Measurements from ENCODE around the gene PRM1.

DNA sequence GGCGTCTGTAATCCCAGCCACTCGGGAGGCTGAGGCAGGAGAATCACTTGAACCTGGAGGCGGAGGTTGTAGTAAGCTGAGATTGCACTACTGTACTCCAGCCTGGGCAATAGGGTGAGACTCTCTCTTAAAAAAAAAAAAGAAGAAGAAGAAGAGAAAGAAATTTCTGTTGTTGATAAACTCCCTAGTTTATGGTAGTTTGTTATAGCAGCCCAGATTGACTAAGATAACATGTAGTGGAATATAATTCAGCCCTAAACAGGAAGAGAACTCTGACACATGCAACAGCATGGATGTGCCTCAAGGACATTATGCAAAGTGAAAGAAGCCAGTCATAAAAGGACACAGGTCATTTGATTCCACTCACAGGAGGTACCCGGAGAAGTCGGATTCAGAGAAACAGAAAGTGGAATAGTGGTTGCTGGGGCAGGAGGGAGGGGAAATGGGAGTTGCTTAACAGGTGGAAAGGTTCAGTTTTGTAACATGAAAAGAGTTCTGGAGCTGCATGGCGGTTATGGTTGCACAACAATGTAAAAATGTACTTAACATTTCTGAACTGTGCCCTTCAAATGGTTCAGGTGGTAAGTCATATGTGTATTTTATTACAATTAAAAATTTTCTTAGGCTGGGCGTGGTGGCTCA lies 26.0 kb upstream of the PRM1 start:
- TF ChIP-seq, protein P1, sequence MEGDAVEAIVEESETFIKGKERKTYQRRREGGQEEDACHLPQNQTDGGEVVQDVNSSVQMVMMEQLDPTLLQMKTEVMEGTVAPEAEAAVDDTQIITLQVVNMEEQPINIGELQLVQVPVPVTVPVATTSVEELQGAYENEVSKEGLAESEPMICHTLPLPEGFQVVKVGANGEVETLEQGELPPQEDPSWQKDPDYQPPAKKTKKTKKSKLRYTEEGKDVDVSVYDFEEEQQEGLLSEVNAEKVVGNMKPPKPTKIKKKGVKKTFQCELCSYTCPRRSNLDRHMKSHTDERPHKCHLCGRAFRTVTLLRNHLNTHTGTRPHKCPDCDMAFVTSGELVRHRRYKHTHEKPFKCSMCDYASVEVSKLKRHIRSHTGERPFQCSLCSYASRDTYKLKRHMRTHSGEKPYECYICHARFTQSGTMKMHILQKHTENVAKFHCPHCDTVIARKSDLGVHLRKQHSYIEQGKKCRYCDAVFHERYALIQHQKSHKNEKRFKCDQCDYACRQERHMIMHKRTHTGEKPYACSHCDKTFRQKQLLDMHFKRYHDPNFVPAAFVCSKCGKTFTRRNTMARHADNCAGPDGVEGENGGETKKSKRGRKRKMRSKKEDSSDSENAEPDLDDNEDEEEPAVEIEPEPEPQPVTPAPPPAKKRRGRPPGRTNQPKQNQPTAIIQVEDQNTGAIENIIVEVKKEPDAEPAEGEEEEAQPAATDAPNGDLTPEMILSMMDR (IDR thresholded peaks at IDR 0.05) = no peak
- TF ChIP-seq EP300 (IDR thresholded peaks at IDR 0.05) (no peak), POLR2A (IDR thresholded peaks at IDR 0.05) (no peak)

Measured in suprapubic skin (tissue), 3 donors.